Panc1 (cell line): ENCODE measurements around the gene PARD6G.
"Not testable (repeated sequence)": the region's sequence is repeated elsewhere in the genome, so short reads cannot be mapped to it uniquely, and the experiment has no call there.

ENCODE experiments used
- CTCF ChIP-seq: fragments of 450-650 bp; IDR thresholded peaks from 2 replicates; pipeline ENCODE4 v1.5.1; 2017; ENCODE audit warnings: mild to moderate bottlenecking
- POLR2AphosphoS5 ChIP-seq: IDR thresholded peaks from 2 replicates; pipeline ENCODE4 v1.6.1; 2012; ENCODE audit warnings: mild to moderate bottlenecking, low read depth, low read length, moderate library complexity
- REST ChIP-seq, 2 experiments: IDR thresholded peaks; 2 replicates each; pipeline ENCODE4 v1.6.1; 2011 to 2012; ENCODE audit warnings: low read depth in 2 of 2, control low read depth in 1 of 2, low read length in 1 of 2, mild to moderate bottlenecking in 1 of 2, moderate library complexity in 1 of 2; ENCODE audit not compliant: insufficient read depth in 1 of 2
- SIN3A ChIP-seq: IDR thresholded peaks from 2 replicates; pipeline ENCODE4 v1.6.1; 2012; ENCODE audit warnings: low read depth, mild to moderate bottlenecking, low read length, moderate library complexity, borderline replicate concordance; ENCODE audit not compliant: insufficient read depth
- TCF7L2 ChIP-seq: IDR thresholded peaks from 2 replicates; pipeline ENCODE4 v1.6.1; 2011; ENCODE audit warnings: mild to moderate bottlenecking, low read depth, low read length, inconsistent platforms

GRCh38 chr18:80219488-80219887, 27.8 kb downstream of the PARD6G start:
- not testable (repeated sequence) for TF ChIP-seq CTCF; SIN3A; REST (IDR thresholded peaks at IDR 0.05; ENCODE audit: insufficient read depth in 1 of 2, low read depth in 2 of 2, low read length in 1 of 2); POLR2AphosphoS5; TCF7L2
